ENCODE results near the gene GPS1. TPM values are rescaled to one million over a fixed set of nuclear protein-coding genes. Genes with fewer than 3 reads are reported as not detected.
A peak's percentile ranks its signal among the peaks of the same experiment; 100 is the strongest.

Gene GPS1
- total RNA-seq, 4 donors from 2014 or later: 76.0 to 326 (median 85.6) TPM

DNA sequence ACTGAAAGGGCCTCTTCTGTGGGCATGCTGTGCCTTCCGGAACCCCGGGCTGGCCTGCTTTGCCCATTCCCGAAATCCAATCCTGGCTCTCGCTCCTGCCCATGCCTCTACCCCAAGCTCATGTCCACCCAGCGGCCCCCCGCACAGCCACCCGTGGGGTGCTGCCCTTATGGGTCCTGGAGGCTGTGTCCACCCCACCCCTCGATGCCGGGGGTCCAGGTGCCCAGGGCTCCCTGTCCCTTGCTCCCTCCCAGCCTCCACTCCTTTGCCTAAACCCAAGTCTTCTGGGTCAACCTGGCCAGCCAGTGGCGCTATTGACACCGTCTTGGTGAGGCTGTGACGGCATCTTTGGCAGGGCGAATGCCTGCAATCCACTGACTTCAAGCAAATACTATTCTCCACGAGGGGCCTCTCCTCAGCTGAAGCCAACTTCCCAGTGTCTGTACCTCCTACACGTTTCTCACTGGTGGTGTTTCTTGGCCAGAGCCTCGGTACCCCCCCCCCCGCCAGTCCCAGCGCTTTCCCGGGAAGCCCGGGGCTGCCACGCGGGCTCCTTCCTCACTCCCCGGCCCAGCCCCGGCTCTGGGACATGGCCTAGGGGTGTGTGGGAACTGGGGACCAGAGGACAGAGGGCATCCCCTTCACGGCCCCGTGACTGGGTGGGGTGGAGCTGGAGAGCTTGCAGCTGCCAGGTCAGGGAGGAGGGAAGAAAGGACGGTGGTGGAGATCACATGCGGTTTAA lies 26.1 kb downstream of the GPS1 start:
- Histone ChIP-seq H3K9me3 (no peaks in the 10 kb centered on the region), H3K27ac (peak overlapping the region; percentile 37 to 52), H3K4me3 (no peak overlapping the region), H3K27me3 (no peaks in the 10 kb centered on the region), H3K36me3 (no peaks in the 10 kb centered on the region), H3K4me1 (no peaks in the 10 kb centered on the region)
- DNase-seq: peak; percentile 75 to 76
- intact Hi-C loops (cut with DNase I; ENCODE audit: low total_unique reads): no loop called here
- TF ChIP-seq POLR2A (IDR thresholded peaks at IDR 0.05): no peak
- TF ChIP-seq, protein P1, sequence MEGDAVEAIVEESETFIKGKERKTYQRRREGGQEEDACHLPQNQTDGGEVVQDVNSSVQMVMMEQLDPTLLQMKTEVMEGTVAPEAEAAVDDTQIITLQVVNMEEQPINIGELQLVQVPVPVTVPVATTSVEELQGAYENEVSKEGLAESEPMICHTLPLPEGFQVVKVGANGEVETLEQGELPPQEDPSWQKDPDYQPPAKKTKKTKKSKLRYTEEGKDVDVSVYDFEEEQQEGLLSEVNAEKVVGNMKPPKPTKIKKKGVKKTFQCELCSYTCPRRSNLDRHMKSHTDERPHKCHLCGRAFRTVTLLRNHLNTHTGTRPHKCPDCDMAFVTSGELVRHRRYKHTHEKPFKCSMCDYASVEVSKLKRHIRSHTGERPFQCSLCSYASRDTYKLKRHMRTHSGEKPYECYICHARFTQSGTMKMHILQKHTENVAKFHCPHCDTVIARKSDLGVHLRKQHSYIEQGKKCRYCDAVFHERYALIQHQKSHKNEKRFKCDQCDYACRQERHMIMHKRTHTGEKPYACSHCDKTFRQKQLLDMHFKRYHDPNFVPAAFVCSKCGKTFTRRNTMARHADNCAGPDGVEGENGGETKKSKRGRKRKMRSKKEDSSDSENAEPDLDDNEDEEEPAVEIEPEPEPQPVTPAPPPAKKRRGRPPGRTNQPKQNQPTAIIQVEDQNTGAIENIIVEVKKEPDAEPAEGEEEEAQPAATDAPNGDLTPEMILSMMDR (IDR thresholded peaks at IDR 0.05): peak in 1 of 4 experiments; percentile 31

DNA sequence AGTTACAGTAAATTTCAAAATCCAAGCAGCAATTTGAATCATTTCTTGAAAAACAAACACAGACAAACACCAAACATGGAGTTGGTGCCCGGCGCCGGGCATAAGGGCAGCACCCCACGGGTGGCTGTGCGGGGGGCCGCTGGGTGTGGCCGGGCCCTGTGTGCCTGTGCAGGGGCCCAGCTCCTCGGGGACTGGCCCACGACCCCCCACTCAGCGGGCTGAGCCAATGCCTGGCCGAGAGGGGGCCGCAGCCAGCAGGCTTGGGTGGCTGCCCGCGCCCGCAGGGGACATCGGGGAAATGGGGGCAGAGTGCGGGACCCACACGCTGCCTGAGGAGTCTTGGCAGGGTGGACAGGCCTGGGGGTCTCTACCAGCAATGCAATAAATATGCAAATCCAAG lies 26.7 kb downstream of the GPS1 start:
- H3K4me3 ChIP-seq: no peak overlapping the region
- no peaks in the 10 kb centered on the region for H3K9me3 ChIP-seq
- no peak for DNase-seq
- H3K36me3 ChIP-seq: no peaks in the 10 kb centered on the region
- H3K27me3 ChIP-seq: no peaks in the 10 kb centered on the region
- H3K4me1 ChIP-seq: no peaks in the 10 kb centered on the region
- intact Hi-C loops (cut with DNase I; ENCODE audit: low total_unique reads): no loop called here
- H3K27ac ChIP-seq: peak overlapping the region; percentile 37 to 52
- TF ChIP-seq, protein P1 (IDR thresholded peaks at IDR 0.05): no peak

DNA sequence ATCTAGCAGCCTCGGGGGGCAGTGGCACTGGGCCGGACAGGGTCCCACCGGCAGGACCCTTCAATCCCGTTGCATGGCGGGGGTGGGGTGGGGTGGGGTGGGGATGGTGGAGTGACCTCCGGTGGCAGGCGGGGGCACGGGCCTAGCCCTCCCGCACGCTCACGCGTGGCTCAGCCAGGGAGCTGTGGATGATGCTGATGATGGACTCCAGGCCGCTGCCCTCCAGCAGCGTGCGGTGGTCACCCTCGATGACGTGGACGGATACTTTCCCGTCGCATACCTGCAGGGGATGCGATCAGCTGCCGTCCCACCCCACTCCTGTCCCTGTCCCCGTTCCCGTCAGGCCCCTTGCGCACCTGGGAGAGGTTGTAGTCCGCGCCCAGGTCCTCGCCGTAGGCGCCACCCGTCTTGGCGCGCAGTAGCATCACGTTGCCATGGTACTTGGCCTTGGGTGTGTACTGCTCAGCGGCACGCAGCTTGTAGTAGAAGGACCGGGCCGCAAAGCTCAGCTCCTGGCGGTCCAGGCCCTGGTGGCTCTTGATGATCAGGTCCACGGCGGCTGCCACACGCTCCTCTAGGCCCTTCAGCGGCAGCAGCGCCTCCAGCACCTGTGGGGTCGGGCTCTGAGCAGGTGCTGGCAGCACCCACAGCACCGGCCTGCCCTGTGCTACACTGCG lies 27.4 kb downstream of the GPS1 start:
- Histone ChIP-seq H3K4me1 (no peaks in the 10 kb centered on the region), H3K36me3 (no peaks in the 10 kb centered on the region), H3K27ac (no peak overlapping the region), H3K4me3 (no peak overlapping the region), H3K27me3 (no peaks in the 10 kb centered on the region), H3K9me3 (no peaks in the 10 kb centered on the region)
- no peak for TF ChIP-seq POLR2A (IDR thresholded peaks at IDR 0.05)
- TF ChIP-seq, protein P1 (IDR thresholded peaks at IDR 0.05): no peak
- intact Hi-C loops (cut with DNase I; ENCODE audit: low total_unique reads): no loop called here
- DNase-seq: no peak

DNA sequence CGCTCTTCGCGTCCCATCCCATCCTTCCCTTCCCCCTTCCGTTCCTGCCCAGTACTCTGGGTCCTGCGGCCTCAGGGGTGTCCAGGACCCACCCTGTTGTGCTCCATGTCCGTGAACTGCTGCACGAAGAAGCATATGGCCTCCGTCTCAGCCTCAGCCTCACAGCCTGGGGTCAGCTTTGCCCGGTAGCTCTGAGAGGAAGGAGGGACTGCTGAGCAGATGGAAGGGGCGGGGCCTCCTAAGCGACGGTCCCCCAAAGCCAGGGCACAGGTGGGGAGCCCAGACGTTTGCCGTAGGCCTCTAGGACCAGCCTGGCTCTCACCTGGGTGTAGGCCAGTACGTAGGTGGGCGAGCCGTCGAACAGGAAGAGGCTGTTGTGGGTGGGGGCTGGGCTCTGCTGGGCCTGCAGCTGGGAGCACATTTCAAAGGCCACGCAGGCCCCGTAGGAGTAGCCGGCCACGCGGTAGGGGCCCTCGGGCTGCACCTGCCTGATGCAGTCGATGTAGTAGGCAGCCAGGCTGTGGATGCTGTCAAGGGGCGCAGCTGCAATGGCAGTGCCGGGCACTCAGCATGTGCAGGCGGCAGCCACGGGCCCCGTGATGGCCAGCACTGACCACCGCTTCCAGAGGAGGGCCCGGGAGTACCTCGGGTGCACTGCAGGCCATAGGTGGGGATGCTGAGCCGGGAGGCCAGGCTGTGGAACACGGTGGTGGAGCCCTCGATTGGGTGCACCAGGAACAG lies 28.5 kb downstream of the GPS1 start:
- Histone ChIP-seq H3K27me3 (no peaks in the 10 kb centered on the region), H3K36me3 (no peaks in the 10 kb centered on the region), H3K9me3 (no peaks in the 10 kb centered on the region), H3K4me3 (no peak overlapping the region), H3K4me1 (no peaks in the 10 kb centered on the region), H3K27ac (no peak overlapping the region)
- intact Hi-C loops (cut with DNase I; ENCODE audit: low total_unique reads): no loop called here
- no peak for DNase-seq
- TF ChIP-seq POLR2A (IDR thresholded peaks at IDR 0.05): no peak

DNA sequence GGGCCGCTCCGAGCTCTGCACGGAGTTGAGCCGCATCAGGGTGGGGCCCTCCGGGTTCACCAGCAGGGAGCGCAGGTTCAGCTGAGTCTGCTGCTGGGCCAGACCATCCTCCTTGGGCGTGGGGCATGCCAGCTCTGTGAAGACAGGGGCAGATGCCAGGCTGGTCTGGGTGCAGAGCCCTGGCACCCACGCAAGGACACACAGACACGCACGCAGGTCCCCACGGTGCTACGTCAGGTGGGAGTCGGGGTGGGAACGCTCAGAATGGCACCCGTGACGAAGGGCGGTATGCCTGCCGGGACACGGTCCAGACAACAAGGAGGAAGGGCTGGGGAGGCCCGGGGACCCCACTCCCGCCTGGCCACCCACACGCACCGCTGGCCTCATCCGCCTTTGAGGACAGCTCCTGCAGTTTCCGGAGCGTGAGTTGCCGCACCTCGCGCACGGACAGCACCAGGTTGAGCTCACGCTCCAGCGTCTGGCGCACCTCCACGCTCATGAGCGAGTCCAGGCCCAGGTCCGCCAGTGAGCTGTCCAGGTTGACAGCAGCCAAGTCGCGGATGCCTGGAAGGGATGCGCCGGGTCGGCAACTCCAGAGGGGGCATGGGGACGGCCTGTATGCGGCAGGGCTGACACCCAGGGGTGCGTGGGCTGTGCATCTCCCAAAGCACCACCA lies 29.2 kb downstream of the GPS1 start:
- H3K4me1 ChIP-seq: no peaks in the 10 kb centered on the region
- no peak for DNase-seq
- no peaks in the 10 kb centered on the region for H3K27me3 ChIP-seq
- H3K27ac ChIP-seq: no peak overlapping the region
- intact Hi-C loops (cut with DNase I; ENCODE audit: low total_unique reads): no loop called here
- H3K9me3 ChIP-seq: no peaks in the 10 kb centered on the region
- TF ChIP-seq, protein P1 (IDR thresholded peaks at IDR 0.05): no peak
- no peak for TF ChIP-seq POLR2A (IDR thresholded peaks at IDR 0.05)
- no peak overlapping the region for H3K4me3 ChIP-seq
- no peaks in the 10 kb centered on the region for H3K36me3 ChIP-seq

Data from uterus (tissue), 4 donors.